HL-60/S4 treated with phorbol 12-myristate 13-acetate at 8.2 ng/mL for 4 days and 3 days (cell line): ENCODE results near the gene HSPA4L.

ENCODE experiments used
- in situ Hi-C: fragments of 300-500 bp; cut with MboI; formaldehyde crosslinking; loops from 2 replicates; pipeline ENCODE4 v1.15.0; 2022; ENCODE audit warnings: low sequenced_read_pairs

Gene HSPA4L

DNA sequence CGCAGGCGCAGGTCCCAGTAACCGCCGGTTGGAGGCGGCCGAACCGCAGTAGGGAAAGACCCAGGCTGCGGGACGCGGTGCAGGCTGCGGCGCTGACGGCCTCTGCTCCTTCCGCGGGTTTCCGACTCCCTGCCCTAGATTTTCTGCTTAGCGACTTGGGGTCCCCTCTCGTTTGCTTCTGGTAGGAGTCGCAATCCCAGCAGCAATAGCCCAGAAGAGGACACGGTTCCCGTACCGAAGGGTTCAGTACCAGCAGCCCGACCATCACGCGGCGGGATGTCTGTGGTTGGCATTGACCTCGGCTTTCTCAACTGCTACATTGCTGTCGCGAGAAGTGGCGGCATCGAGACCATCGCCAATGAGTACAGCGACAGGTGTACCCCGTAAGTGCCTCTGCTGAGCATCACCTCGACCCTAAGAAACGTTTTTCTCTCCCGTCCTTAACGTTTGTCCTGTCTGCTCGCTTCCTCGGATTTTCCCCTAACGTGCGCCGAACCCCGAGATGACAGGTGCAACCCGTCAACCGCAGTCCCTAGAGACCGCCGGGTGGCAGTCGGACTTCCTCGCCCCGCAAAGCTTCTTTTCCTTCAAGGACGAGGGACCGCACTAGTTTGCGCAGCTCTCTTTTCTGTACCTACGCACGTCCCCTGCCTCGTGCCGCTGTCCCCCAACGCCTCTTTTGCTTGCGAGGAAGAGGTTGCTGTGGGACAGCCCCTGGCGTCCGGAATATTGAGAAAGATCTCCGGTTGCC lies at the start of gene HSPA4L:
Gene HSPA4L, plus strand, starts transcription at position 48 of the 751 bp plus-strand sequence. Its CDS starts 229 bp downstream, at position 277.
- in situ Hi-C loops = no loop called here

- in situ Hi-C loops = no loop called here
These were observed 49.3 kb upstream of the HSPA4L start for GRCh38 chr4:127732623-127733328.

GRCh38 chr4:127734976-127735375 lies 47.1 kb upstream of the HSPA4L start:
- in situ Hi-C loops = no loop called here

- in situ Hi-C loops = no loop called here
These were observed 44.8 kb upstream of the HSPA4L start for GRCh38 chr4:127737295-127737694.

DNA sequence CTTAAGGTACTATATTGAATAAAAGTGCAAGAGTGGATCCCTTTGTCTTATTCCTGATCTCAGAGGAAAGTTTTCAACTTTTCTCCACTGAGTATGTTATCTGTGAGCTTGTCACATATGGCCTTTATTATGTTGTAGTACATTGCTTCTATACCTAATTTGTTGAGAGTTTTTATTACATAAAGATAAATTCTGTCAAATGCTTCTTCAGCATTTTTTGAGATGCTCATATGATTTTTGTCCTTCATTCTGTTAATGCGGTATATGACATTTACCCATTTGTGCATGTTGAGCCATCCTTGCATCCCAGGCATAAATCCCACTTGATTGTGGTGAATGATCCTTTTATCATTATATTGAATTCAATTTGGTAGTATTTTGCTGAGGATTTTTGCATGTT lies 40.9 kb upstream of the HSPA4L start:
- in situ Hi-C loops = no loop called here

DNA sequence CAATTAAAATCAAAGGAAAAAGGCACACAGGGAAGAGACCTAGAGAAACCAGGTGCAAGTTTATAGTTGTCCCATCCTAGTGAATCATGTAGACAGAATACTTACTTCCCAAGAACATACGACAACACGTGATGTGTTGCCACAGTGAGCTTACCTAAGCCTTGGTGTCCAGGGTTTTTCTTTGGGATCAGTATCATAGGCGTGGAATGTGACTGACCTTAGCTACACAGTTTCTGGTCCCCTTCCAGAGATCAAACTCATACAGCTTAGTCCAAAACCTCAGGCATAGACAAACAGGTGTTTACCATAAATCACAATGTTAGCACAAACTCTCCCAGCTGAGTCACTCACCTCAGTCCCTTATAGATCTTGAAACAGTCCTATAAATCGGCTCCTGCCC lies 34.2 kb upstream of the HSPA4L start:
- in situ Hi-C loops = no loop called here

DNA sequence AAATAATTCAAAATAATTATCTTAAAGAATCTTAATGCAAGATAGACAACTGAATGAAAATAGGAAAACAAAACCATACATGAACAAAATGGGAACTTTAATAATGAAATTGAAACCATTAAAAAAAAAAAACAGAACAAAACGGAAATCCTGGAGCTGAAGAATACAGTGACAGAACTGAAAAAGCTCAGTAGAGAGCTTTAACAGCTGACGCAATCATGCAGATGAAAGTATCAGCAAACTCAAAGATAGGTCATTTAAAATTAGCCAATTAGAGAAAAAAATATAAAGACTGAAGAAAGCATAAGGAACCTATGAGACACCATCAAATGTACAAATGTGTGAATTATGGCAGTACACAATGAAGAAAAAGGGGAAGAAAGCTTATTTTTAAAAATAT lies 33.2 kb upstream of the HSPA4L start:
- in situ Hi-C loops = no loop called here

DNA sequence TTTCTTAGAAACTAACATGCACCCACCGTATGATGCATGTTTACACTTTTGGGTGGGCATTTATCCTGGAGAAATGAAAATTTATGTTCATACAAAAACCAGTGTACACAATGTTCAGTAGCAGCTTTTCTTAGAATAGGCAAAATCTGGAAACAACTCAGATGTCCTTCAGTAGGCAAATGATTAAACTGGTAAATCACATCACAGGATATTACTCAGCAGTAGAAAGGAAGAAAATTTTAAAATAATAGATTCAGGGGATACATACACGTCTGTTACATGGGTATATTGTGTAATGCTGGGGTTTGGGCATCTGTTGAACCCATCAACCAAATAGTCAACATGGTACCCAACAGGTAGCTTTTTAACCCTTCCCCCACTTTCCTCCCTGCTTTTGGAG lies 25.2 kb upstream of the HSPA4L start:
- in situ Hi-C loops = no loop called here

GRCh38 chr4:127759228-127759820 lies 22.8 kb upstream of the HSPA4L start:
- in situ Hi-C loops = no loop called here

GRCh38 chr4:127759893-127760292 lies 22.2 kb upstream of the HSPA4L start:
- in situ Hi-C loops = no loop called here

DNA sequence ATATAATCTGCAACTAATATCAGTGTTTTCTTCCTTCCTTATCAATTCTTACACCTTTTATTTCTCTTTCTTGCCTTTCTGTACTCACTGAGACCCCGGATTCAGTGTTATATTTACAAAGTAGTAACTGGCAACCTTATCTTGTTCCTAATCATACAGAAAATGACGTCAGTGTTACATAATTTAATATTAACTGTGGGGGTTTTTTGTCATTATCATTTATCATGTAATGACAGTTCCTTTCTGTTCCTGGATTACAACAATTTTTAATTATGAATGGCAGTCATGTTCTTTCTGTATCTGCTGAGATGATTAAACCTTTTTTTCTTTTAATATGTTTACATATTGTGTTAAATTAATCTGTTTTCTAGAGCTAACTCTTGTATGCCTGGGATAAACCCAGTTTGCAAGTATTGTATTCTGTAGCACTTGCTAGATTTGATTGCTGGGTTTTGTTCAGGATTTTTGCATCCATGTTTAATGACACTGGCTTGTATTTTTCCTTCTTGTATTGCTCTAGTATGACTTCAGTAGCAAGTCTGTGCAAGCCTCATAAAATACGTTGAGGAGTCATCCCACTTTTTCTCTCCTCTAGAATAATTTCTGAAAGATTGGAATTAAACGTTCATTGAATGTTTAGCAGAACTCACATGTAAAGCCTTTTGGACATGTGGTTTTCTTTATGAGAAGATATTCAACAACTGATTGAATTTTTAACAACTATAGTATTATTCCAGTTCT lies 10.4 kb upstream of the HSPA4L start:
- in situ Hi-C loops = no loop called here

GRCh38 chr4:127772769-127773671 lies 9.1 kb upstream of the HSPA4L start:
- in situ Hi-C loops = no loop called here

GRCh38 chr4:127775843-127776242 lies 6.3 kb upstream of the HSPA4L start:
- in situ Hi-C loops = no loop called here

GRCh38 chr4:127776620-127777019 lies 5.5 kb upstream of the HSPA4L start:
- in situ Hi-C loops = no loop called here

GRCh38 chr4:127777487-127777886 lies 4.6 kb upstream of the HSPA4L start:
- in situ Hi-C loops = no loop called here

DNA sequence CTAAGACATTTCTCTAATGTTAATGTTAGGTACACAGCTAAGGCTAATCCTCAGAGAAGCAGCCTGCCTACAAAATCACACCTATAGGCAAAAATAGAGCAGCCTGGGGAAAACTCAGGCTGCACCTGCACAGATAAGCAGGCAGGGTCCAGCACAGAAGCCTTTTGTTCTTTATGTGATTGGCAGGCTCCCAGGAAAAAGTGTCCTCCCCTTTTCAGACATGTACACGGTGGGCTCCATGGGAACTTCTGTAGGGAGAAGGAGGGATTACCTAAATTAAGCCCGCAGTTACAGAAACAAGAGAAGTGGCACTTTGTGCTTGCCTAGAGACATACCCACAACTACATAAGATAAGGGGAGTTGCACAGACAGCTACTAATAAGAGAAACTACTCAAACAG lies 4.0 kb upstream of the HSPA4L start:
- in situ Hi-C loops = no loop called here

- in situ Hi-C loops = no loop called here
These were observed 1.5 kb upstream of the HSPA4L start for GRCh38 chr4:127780598-127780997.

DNA sequence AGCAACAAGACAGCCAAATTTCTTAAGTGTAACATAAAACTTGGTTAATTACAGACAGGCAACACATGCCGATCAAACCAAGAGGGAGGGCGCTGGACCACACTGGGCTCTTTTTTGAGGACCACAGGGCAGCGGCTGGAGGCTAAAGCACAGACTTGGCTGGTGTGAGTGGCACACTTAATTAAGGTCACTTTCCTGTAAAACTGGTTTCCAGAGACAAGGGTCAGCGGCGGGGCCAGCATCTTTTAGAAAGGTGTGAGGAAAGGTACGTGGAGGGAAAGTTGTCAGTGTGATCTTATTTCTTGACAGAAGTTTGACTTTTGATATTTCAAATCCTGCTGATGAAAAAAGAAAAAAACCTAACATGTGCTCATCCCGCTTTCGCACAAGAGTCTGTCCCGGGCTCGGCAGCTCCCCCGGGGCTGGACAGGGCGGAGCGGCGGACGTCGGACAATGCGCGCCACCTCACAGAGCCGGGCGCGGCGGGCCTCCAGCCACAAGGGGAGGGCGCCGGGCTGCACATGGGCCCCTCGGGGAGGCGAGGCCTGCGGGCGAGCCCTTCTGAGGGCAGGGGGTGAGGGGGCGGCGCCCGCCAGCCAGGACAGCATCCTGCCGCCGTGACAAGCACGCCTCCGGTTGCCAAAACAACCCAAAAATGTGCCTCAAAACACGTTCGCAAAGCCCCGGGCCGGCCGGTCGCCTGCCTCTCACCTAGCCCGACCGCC lies 660 bp upstream of the HSPA4L start:
- in situ Hi-C loops = no loop called here

GRCh38 chr4:127782025-127782274 lies 172 bp upstream of the HSPA4L start:
- in situ Hi-C loops = no loop called here
